ENCODE results near the gene DAB1.

DAB1 gene

GRCh38 chr1:57464756-57465155 lies 40.9 kb upstream of the DAB1 start:
- Histone ChIP-seq H3K4me1 (ENCODE audit: control insufficient read depth, insufficient read depth, low read length) (no peaks in the 10 kb centered on the region), H3K36me3 (ENCODE audit: control insufficient read depth in 2 of 2, insufficient read depth in 1 of 2, low read length in 2 of 2) (no peaks in the 10 kb centered on the region), H3K9me3 (ENCODE audit: control insufficient read depth, insufficient read depth, low read depth, low read length) (no peaks in the 10 kb centered on the region), H3K27ac (ENCODE audit: extremely low read depth, low read depth, low read length) (no peak overlapping the region), H3K4me3 (ENCODE audit: low read depth, low read length) (no peak overlapping the region)
- TF ChIP-seq ZNF302 (tag by site-specific recombination; IDR thresholded peaks at IDR 0.05; ENCODE audit: low read depth), result no peak
- no peak for TF ChIP-seq ZNF10 (tag by site-specific recombination; IDR thresholded peaks at IDR 0.05)
- TF ChIP-seq ZNF548 (tag by site-specific recombination; IDR thresholded peaks at IDR 0.05), result no peak
- TF ChIP-seq, protein P1, sequence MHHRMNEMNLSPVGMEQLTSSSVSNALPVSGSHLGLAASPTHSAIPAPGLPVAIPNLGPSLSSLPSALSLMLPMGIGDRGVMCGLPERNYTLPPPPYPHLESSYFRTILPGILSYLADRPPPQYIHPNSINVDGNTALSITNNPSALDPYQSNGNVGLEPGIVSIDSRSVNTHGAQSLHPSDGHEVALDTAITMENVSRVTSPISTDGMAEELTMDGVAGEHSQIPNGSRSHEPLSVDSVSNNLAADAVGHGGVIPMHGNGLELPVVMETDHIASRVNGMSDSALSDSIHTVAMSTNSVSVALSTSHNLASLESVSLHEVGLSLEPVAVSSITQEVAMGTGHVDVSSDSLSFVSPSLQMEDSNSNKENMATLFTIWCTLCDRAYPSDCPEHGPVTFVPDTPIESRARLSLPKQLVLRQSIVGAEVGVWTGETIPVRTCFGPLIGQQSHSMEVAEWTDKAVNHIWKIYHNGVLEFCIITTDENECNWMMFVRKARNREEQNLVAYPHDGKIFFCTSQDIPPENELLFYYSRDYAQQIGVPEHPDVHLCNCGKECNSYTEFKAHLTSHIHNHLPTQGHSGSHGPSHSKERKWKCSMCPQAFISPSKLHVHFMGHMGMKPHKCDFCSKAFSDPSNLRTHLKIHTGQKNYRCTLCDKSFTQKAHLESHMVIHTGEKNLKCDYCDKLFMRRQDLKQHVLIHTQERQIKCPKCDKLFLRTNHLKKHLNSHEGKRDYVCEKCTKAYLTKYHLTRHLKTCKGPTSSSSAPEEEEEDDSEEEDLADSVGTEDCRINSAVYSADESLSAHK (tag by site-specific recombination; IDR thresholded peaks at IDR 0.05), result no peak
- no peak for TF ChIP-seq HOXD13 (CRISPR knock-in tag; IDR thresholded peaks at IDR 0.05; ENCODE audit: borderline replicate concordance)
- no peak for TF ChIP-seq ZNF354C (tag by site-specific recombination; IDR thresholded peaks at IDR 0.05; ENCODE audit: borderline replicate concordance, low read depth)
- TF ChIP-seq, protein P2, sequence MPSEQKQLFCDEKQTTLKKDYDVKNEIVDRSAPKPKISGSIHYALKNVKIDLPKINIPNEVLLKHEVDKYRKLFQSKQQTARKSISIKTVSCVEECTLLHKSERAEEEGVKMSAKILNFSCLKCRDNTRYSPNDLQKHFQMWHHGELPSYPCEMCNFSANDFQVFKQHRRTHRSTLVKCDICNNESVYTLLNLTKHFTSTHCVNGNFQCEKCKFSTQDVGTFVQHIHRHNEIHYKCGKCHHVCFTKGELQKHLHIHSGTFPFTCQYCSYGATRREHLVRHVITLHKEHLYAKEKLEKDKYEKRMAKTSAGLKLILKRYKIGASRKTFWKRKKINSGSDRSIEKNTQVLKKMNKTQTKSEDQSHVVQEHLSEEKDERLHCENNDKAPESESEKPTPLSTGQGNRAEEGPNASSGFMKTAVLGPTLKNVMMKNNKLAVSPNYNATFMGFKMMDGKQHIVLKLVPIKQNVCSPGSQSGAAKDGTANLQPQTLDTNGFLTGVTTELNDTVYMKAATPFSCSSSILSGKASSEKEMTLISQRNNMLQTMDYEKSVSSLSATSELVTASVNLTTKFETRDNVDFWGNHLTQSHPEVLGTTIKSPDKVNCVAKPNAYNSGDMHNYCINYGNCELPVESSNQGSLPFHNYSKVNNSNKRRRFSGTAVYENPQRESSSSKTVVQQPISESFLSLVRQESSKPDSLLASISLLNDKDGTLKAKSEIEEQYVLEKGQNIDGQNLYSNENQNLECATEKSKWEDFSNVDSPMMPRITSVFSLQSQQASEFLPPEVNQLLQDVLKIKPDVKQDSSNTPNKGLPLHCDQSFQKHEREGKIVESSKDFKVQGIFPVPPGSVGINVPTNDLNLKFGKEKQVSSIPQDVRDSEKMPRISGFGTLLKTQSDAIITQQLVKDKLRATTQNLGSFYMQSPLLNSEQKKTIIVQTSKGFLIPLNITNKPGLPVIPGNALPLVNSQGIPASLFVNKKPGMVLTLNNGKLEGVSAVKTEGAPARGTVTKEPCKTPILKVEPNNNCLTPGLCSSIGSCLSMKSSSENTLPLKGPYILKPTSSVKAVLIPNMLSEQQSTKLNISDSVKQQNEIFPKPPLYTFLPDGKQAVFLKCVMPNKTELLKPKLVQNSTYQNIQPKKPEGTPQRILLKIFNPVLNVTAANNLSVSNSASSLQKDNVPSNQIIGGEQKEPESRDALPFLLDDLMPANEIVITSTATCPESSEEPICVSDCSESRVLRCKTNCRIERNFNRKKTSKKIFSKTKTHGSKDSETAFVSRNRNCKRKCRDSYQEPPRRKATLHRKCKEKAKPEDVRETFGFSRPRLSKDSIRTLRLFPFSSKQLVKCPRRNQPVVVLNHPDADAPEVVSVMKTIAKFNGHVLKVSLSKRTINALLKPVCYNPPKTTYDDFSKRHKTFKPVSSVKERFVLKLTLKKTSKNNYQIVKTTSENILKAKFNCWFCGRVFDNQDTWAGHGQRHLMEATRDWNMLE (tag by site-specific recombination; conservative IDR thresholded peaks at IDR 0.05; ENCODE audit: low read depth), result no peak
- no peak for TF ChIP-seq ZNF639 (tag by site-specific recombination; IDR thresholded peaks at IDR 0.05)
- no peak for TF ChIP-seq MEIS1 (CRISPR knock-in tag; IDR thresholded peaks at IDR 0.05; ENCODE audit: borderline replicate concordance)
- POLR2A ChIA-PET, result no interaction called here
- CTCF ChIA-PET, result no interaction called here

- H3K4me1 ChIP-seq (ENCODE audit: control insufficient read depth, insufficient read depth, low read length), result no peaks in the 10 kb centered on the region
- ChIA-PET POLR2A (no interaction called here), CTCF (interaction anchor here (0.5 kb wide), 1 partner anchor 24 kb away, joined by 4 read pairs; no protein-coding TSS in a partner anchor)
- no peak overlapping the region for H3K27ac ChIP-seq (ENCODE audit: extremely low read depth, low read depth, low read length)
- no peak for TF ChIP-seq OSR2 (tag by site-specific recombination; IDR thresholded peaks at IDR 0.05)
- TF ChIP-seq SALL2 (tag by site-specific recombination; IDR thresholded peaks at IDR 0.05; ENCODE audit: borderline replicate concordance), result no peak
- no peak for TF ChIP-seq HOXC10 (CRISPR knock-in tag; IDR thresholded peaks at IDR 0.05)
- TF ChIP-seq ZSCAN5A (tag by site-specific recombination; IDR thresholded peaks at IDR 0.05), result no peak
- TF ChIP-seq ZFP37 (tag by site-specific recombination; IDR thresholded peaks at IDR 0.05), result no peak
- no peak for TF ChIP-seq ZNF580 (tag by site-specific recombination; IDR thresholded peaks at IDR 0.05)
- H3K9me3 ChIP-seq (ENCODE audit: control insufficient read depth, insufficient read depth, low read depth, low read length), result no peaks in the 10 kb centered on the region
- no peaks in the 10 kb centered on the region for H3K36me3 ChIP-seq (ENCODE audit: control insufficient read depth in 2 of 2, insufficient read depth in 1 of 2, low read length in 2 of 2)
- no peak overlapping the region for H3K4me3 ChIP-seq (ENCODE audit: low read depth, low read length)
These were observed 39.5 kb upstream of the DAB1 start for GRCh38 chr1:57463343-57463742.
